Fibroblast of lung (primary cell): ENCODE data around the gene DACH2. TPM values are rescaled to one million over a fixed set of nuclear protein-coding genes. Genes with fewer than 3 reads are reported as not detected.

Experiments used
- DNase-seq, 2 donors: peaks; one replicate each; pipeline versions ENCODE4 v3.0.0 to v3.0.0-alpha.2; 2010; ENCODE audit warnings: low read depth in 2 of 2
- H2AFZ ChIP-seq: 2 replicates; pipeline ENCODE4 v1.5.1; 2012; ENCODE audit warnings: low read length, control low read depth, inconsistent platforms
- H3K27ac ChIP-seq: 2 replicates; pipeline ENCODE4 v1.5.1; 2011; ENCODE audit warnings: low read length, control low read depth; ENCODE audit not compliant: insufficient read depth
- H3K27me3 ChIP-seq: 2 replicates; pipeline ENCODE4 v1.5.1; 2011; ENCODE audit warnings: mild to moderate bottlenecking, low read length; ENCODE audit not compliant: control insufficient read depth, insufficient read depth
- H3K36me3 ChIP-seq: 2 replicates; pipeline ENCODE4 v1.5.1; 2011; ENCODE audit warnings: low read length; ENCODE audit not compliant: control insufficient read depth, insufficient read depth
- H3K4me1 ChIP-seq: 2 replicates; pipeline ENCODE4 v1.5.1; 2011; ENCODE audit warnings: low read length; ENCODE audit not compliant: control insufficient read depth, insufficient read depth; ENCODE audit errors: extremely low read depth
- H3K4me2 ChIP-seq: 2 replicates; pipeline ENCODE4 v1.5.1; 2011; ENCODE audit warnings: low read length, control low read depth; ENCODE audit not compliant: insufficient read depth; ENCODE audit errors: extremely low read depth
- H3K4me3 ChIP-seq, 4 experiments: fragments of 200-600 bp in 1 of 4; sonication (generic) in 1 of 4; replicated peaks in 1 of 4; 2 replicates each; pipeline ENCODE4 v1.5.1; 2011 to 2016; ENCODE audit warnings: low read length in 4 of 4, low read depth in 3 of 4, mild to moderate bottlenecking in 3 of 4, control low read depth in 2 of 4, inconsistent platforms in 1 of 4, mixed read lengths in 1 of 4; ENCODE audit not compliant: insufficient read depth in 1 of 4; ENCODE audit errors: control extremely low read depth in 1 of 4
- H3K79me2 ChIP-seq: 2 replicates; pipeline ENCODE4 v1.5.1; 2012; ENCODE audit warnings: mild to moderate bottlenecking, low read length, inconsistent platforms; ENCODE audit not compliant: control insufficient read depth, insufficient read depth
- H3K9ac ChIP-seq: 2 replicates; pipeline ENCODE4 v1.5.1; 2011; ENCODE audit warnings: mild to moderate bottlenecking, low read length, control low read depth; ENCODE audit not compliant: insufficient read depth
- H3K9me3 ChIP-seq: 2 replicates; pipeline ENCODE4 v1.5.1; 2012; ENCODE audit warnings: low read depth, low read length; ENCODE audit not compliant: control insufficient read depth, insufficient read depth
- H4K20me1 ChIP-seq: 2 replicates; pipeline ENCODE4 v1.5.1; 2011; ENCODE audit warnings: low read length; ENCODE audit not compliant: control insufficient read depth, insufficient read depth; ENCODE audit errors: extremely low read depth
- CTCF ChIP-seq, 2 donors: IDR thresholded peaks in 1 of 2; conservative IDR thresholded peaks in 1 of 2; 1 replicate in 1 of 2; 2 replicates in 1 of 2; pipeline ENCODE4 v1.5.1; 2011 to 2012; ENCODE audit warnings: low read length in 2 of 2, control low read depth in 1 of 2, inconsistent platforms in 1 of 2, low read depth in 1 of 2, mild to moderate bottlenecking in 1 of 2
- EZH2 ChIP-seq: IDR thresholded peaks from 2 replicates; pipeline ENCODE4 v1.5.1; 2012; ENCODE audit warnings: low read length, control low read depth, mild to moderate bottlenecking; ENCODE audit errors: missing control alignments
- polyA minus RNA-seq: library from RNA; depleted of rRNA, polyadenylated mRNA; stranded (reverse); fragments of >200 nt; gene quantifications from 2 replicates; pipeline ENCODE4 v1.2.3, GENCODE V29; 2011; ENCODE audit warnings: low replicate concordance
- polyA plus RNA-seq, 2 donors: library from polyadenylated mRNA; depleted of rRNA in 1 of 2; stranded (reverse) in 1 of 2; unstranded in 1 of 2; fragments of >200 nt; gene quantifications; 2 replicates each; pipeline ENCODE4 v1.2.1, GENCODE V29; 2011 to 2012; ENCODE audit warnings: missing spikeins in 1 of 2
- total RNA-seq: library from RNA; depleted of rRNA; stranded (reverse); fragments of >200 nt; gene quantifications from 2 replicates; pipeline ENCODE4 v1.2.1, GENCODE V29; 2014

DACH2 gene
- total RNA-seq (0.51 and 0.99 TPM in 2 replicates), polyA plus RNA-seq (0.24 and 2.4 TPM in 2 replicates), polyA minus RNA-seq (0.71 and 4.2 TPM in 2 replicates)
- polyA plus RNA-seq (2012): 0.08 and 1.5 TPM in 2 replicates

- TF ChIP-seq EZH2: no peak
- TF ChIP-seq CTCF (conservative IDR thresholded peaks at IDR 0.05 in 1 of 2, IDR thresholded peaks at IDR 0.05 in 1 of 2; ENCODE audit: low read depth in 1 of 2, low read length in 2 of 2): no peak
- Histone ChIP-seq H3K4me2 (peak within 1 kb of the TSS; percentile 58), H3K4me1 (no peaks in the 10 kb centered on the region), H3K27ac (no peak within 1 kb of the TSS), H3K27me3 (no peaks in the 10 kb centered on the region), H3K9ac (no peak within 1 kb of the TSS), H3K4me3 (peak within 1 kb of the TSS; percentile 38 to 78 (median 58)), H4K20me1 (no peaks in the 10 kb centered on the region), H2AFZ (peak within 1 kb of the TSS; percentile 73), H3K36me3 (no peaks in the 10 kb centered on the region), H3K79me2 (no peaks in the 10 kb centered on the region), H3K9me3 (no peaks in the 10 kb centered on the region)
- peak; percentile 45 to 78 for DNase-seq
Observed at GRCh38 chrX:86148024-86148511, at the start of gene DACH2. Gene DACH2 (plus strand): TSS chrX:86148451.

- TF ChIP-seq CTCF (conservative IDR thresholded peaks at IDR 0.05 in 1 of 2, IDR thresholded peaks at IDR 0.05 in 1 of 2; ENCODE audit: low read depth in 1 of 2, low read length in 2 of 2) (no peak), EZH2 (no peak)
- no peak for DNase-seq
- Histone ChIP-seq H3K27me3 (no peaks in the 10 kb centered on the region), H3K27ac (no peak overlapping the region), H3K79me2 (no peaks in the 10 kb centered on the region), H2AFZ (no peak overlapping the region), H3K9me3 (no peaks in the 10 kb centered on the region), H3K4me3 (no peak overlapping the region), H4K20me1 (no peaks in the 10 kb centered on the region), H3K4me2 (no peak overlapping the region), H3K36me3 (no peaks in the 10 kb centered on the region), H3K9ac (no peak overlapping the region), H3K4me1 (no peaks in the 10 kb centered on the region)
Observed at GRCh38 chrX:86102341-86102740, 45.9 kb upstream of the DACH2 start.

- Histone ChIP-seq H3K36me3 (no peaks in the 10 kb centered on the region), H2AFZ (no peak overlapping the region), H3K4me2 (no peak overlapping the region), H3K27ac (no peak overlapping the region), H3K4me3 (no peak overlapping the region), H3K9ac (no peak overlapping the region), H3K27me3 (no peaks in the 10 kb centered on the region), H4K20me1 (no peaks in the 10 kb centered on the region), H3K79me2 (no peaks in the 10 kb centered on the region), H3K9me3 (no peaks in the 10 kb centered on the region), H3K4me1 (no peaks in the 10 kb centered on the region)
- no peak for DNase-seq
- no peak for TF ChIP-seq EZH2
- no peak for TF ChIP-seq CTCF (conservative IDR thresholded peaks at IDR 0.05 in 1 of 2, IDR thresholded peaks at IDR 0.05 in 1 of 2; ENCODE audit: low read depth in 1 of 2, low read length in 2 of 2)
Observed at GRCh38 chrX:86103061-86103460, 45.2 kb upstream of the DACH2 start.
